ENCODE data around the gene CNTFR. TPM values are rescaled to one million over a fixed set of nuclear protein-coding genes. Genes with fewer than 3 reads are reported as not detected.

The CNTFR gene
- total RNA-seq, 6 experiments from 2014 or later, result 0.71 to 12.5 (median 3.4) TPM

DNA sequence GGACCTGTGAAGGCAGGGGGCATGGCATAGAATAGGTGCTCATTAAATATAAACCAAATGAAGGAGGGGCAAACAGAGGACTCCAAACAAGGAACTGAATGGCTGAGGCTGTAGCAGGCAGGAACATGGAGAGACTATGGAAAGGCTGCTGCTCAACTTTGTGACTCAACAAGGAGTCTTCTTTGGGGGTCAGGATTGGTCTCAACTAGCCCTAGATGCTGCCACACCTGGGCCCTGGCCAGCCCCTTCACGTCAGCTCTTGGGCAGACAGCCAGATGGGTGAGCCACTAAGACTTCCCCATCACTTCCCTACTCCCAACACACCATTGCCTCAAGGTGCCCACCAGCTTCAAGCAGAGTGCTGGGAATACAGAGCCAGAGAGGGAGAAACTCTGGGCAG is 11.4 kb upstream of the CNTFR start:
- no peak for ATAC-seq
- H3K4me1 ChIP-seq, result no peaks in the 10 kb centered on the region
- no CpG with 5 or more reads among the region's 1 CpG for WGBS (ENCODE audit: insufficient coverage, low coverage, low lambda C conversion rate, missing lambda C conversion rate)
- H3K4me3 ChIP-seq, result no peak overlapping the region
- H3K9me3 ChIP-seq, result no peaks in the 10 kb centered on the region
- no peak overlapping the region for H3K27ac ChIP-seq
- no peaks in the 10 kb centered on the region for H3K36me3 ChIP-seq
- no peak for DNase-seq
- no peaks in the 10 kb centered on the region for H3K27me3 ChIP-seq
- TF ChIP-seq CTCF (IDR thresholded peaks at IDR 0.05), result no peak
- TF ChIP-seq POLR2A (IDR thresholded peaks at IDR 0.05), result no peak
- intact Hi-C loops (cut with DNase I), result no loop called here

GRCh38 chr9:34599546-34599945 is 10.0 kb upstream of the CNTFR start:
- intact Hi-C loops (cut with DNase I), result no loop called here
- no peak for ATAC-seq

DNA sequence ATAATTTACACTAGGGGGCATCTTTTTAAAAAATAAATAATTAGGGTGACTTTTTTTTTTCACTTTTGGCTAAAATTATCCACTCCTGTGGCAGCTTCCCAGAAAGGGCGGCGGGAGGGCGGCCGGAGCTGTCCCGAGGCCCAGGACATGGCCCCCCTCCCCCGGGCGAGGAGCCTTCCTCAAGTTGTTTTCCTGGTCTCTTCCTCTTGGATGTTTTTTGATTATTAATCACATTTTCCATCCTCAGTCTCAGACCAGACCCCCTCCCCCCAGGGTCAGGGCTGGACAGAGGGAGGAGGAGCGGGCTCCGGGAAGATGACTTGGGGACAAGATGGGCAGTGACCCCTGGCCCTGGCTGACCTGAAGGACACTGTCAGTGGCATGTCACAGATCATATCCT is 4.7 kb upstream of the CNTFR start:
- DNase-seq (no peak), ATAC-seq (no peak)
- intact Hi-C loops (cut with DNase I), result no loop called here
- H3K4me3 ChIP-seq, result no peak overlapping the region
- no peak for TF ChIP-seq POLR2A (IDR thresholded peaks at IDR 0.05)
- TF ChIP-seq CTCF (IDR thresholded peaks at IDR 0.05), result no peak
- no peaks in the 10 kb centered on the region for H3K27me3 ChIP-seq
- H3K9me3 ChIP-seq, result no peaks in the 10 kb centered on the region
- 42% methylated on average over 9 of the region's 9 CpGs for WGBS (ENCODE audit: insufficient coverage, low coverage, low lambda C conversion rate, missing lambda C conversion rate)
- peaks cover 0 to 39% (median 13%) of the 10 kb centered on the region in 4 donors for H3K4me1 ChIP-seq
- H3K27ac ChIP-seq, result peak overlapping the region in 2 of 3 donors; percentile 11 to 70
- H3K36me3 ChIP-seq, result no peaks in the 10 kb centered on the region

More at GRCh38 chr9:34599546-34599945, 10.0 kb upstream of the CNTFR start:
- TF ChIP-seq POLR2A (IDR thresholded peaks at IDR 0.05) (no peak), CTCF (IDR thresholded peaks at IDR 0.05) (no peak)
- Histone ChIP-seq H3K4me1 (no peaks in the 10 kb centered on the region), H3K36me3 (no peaks in the 10 kb centered on the region), H3K27ac (no peak overlapping the region), H3K4me3 (no peak overlapping the region), H3K27me3 (no peaks in the 10 kb centered on the region), H3K9me3 (no peaks in the 10 kb centered on the region)
- no CpG with 5 or more reads among the region's 1 CpG for WGBS (ENCODE audit: insufficient coverage, low coverage, low lambda C conversion rate, missing lambda C conversion rate)
- no peak for DNase-seq

DNA sequence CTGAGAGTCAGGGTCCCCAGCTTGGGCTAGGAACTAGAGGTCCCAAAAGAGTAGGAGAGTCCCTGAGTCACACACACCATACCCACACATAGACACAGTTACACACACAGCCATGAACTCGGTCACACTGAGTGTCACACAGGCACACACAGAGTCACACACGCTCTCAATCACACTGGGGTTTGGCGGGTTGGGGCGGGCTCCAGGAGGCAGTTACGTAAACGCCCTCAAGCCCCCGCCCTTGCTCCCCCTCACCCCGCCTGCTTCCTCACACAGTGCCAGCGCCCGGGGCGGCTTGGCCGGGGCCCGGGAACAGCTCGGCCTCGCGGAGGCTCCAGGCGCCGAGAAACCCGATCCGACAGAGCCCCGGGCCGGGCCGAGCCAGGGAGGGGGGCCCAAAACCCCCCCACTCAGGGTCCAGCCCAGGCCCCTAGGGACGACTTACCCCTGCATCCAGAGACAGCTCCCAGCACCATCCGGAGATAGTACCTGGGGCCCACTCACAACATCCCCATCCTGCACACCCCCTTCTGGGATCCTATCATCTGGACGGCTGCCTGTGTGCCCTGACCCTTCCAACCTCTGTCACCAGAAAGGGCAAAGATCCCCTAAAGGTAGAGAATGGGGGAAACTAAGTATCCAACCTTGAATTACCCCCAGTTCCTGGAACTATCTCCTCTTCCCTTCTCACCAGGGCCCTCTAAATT is 3.5 kb upstream of the CNTFR start:
- intact Hi-C loops (cut with DNase I), result loop anchor here in 1 of 2 donors (2.0 kb wide), 1 partner anchor 46 kb away; no protein-coding TSS in a partner anchor
- Histone ChIP-seq H3K36me3 (no peaks in the 10 kb centered on the region), H3K9me3 (no peaks in the 10 kb centered on the region), H3K27me3 (no peaks in the 10 kb centered on the region), H3K4me1 (peaks cover 0 to 39% (median 13%) of the 10 kb centered on the region in 4 donors), H3K27ac (peak overlapping the region in 2 of 3 donors; percentile 40 to 70), H3K4me3 (peak overlapping the region in 1 of 3 donors; percentile 20)
- WGBS (ENCODE audit: insufficient coverage, low coverage, low lambda C conversion rate, missing lambda C conversion rate), result 4% methylated on average over 4 of the region's 26 CpGs
- no peak for TF ChIP-seq POLR2A (IDR thresholded peaks at IDR 0.05)
- peak; percentile 51 to 91 (median 86) for DNase-seq
- peak; percentile 36 to 71 (median 65) for ATAC-seq
